Peyer's patch (tissue), 4 donors: Measurements from ENCODE around the gene ALDH1L1.

Source experiments
- CTCF ChIP-seq, 6 experiments: fragments of 450-650 bp in 4 of 6; fragments of 200-600 bp in 2 of 6; sonication (generic) in 1 of 6; IDR thresholded peaks; one replicate each; pipeline ENCODE4 v1.5.1; 2017 to 2019; ENCODE audit warnings: antibody characterized with exemption in 6 of 6, mild to moderate bottlenecking in 3 of 6, moderate library complexity in 1 of 6
- POLR2A ChIP-seq, 2 donors: fragments of 450-650 bp; IDR thresholded peaks; one replicate each; pipeline ENCODE4 v1.5.1; 2017; ENCODE audit warnings: antibody characterized with exemption in 2 of 2, mild to moderate bottlenecking in 2 of 2, moderate library complexity in 2 of 2

- TF ChIP-seq CTCF (IDR thresholded peaks at IDR 0.05): no peak
- no peak for TF ChIP-seq POLR2A (IDR thresholded peaks at IDR 0.05)
Observed at GRCh38 chr3:126118591-126118990, 61.8 kb downstream of the ALDH1L1 start.
